Cardiac muscle cell (in vitro differentiated cells and primary cell): Measurements from ENCODE around the gene SP100. TPM values are rescaled to one million over a fixed set of nuclear protein-coding genes. Genes with fewer than 3 reads are reported as not detected.
"Not testable (repeated sequence)": the region's sequence is repeated elsewhere in the genome, so short reads cannot be mapped to it uniquely, and the experiment has no call there.

Experiments
- DNase-seq, 2 donors: peaks; one replicate each; pipeline versions ENCODE4 v3.0.0 to v3.0.0-alpha.2; 2010 to 2017; ENCODE audit warnings: low read depth in 1 of 2, low spot score in 1 of 2
- H3K27ac ChIP-seq: fragments of 200-600 bp; sonication (generic); 2 replicates; pipeline ENCODE4 v1.5.1; 2016
- H3K27me3 ChIP-seq: fragments of 200-600 bp; sonication (generic); 2 replicates; pipeline ENCODE4 v1.6.0; 2016; ENCODE audit warnings: control low read depth
- H3K36me3 ChIP-seq: fragments of 200-600 bp; sonication (generic); 2 replicates; pipeline ENCODE4 v1.5.1; 2016; ENCODE audit warnings: control low read depth
- H3K4me1 ChIP-seq: fragments of 200-600 bp; sonication (generic); 2 replicates; pipeline ENCODE4 v1.8.1; 2017; ENCODE audit warnings: low read depth, mild to moderate bottlenecking, mixed run types
- H3K4me3 ChIP-seq: fragments of 200-600 bp; sonication (generic); 2 replicates; pipeline ENCODE4 v1.5.1; 2016; ENCODE audit warnings: mild to moderate bottlenecking
- H3K9me3 ChIP-seq: fragments of 200-600 bp; sonication (generic); 2 replicates; pipeline ENCODE4 v1.5.1; 2017; ENCODE audit warnings: low read depth, mild to moderate bottlenecking, control low read depth
- polyA plus RNA-seq: library from polyadenylated mRNA; unstranded; fragments of >200 nt; fragmentation: Nextera tagmentation; extraction: Ambion mirVana; gene quantifications from 2 replicates; pipeline ENCODE4 v1.2.1, GENCODE V29; 2016
- total RNA-seq: library from RNA; depleted of rRNA; stranded (reverse); fragments of >200 nt; gene quantifications from 2 replicates; pipeline ENCODE4 v1.2.3, GENCODE V29; 2016
- TF ChIP-seq, protein P1 (sequence below): IDR thresholded peaks from 2 replicates; pipeline ENCODE4 v1.5.1; 2012; ENCODE audit warnings: low read depth, mild to moderate bottlenecking, low read length

The SP100 gene
- total and polyA plus RNA-seq, 2 experiments from 2014 or later: 2.0 TPM; not detected in 1

DNA sequence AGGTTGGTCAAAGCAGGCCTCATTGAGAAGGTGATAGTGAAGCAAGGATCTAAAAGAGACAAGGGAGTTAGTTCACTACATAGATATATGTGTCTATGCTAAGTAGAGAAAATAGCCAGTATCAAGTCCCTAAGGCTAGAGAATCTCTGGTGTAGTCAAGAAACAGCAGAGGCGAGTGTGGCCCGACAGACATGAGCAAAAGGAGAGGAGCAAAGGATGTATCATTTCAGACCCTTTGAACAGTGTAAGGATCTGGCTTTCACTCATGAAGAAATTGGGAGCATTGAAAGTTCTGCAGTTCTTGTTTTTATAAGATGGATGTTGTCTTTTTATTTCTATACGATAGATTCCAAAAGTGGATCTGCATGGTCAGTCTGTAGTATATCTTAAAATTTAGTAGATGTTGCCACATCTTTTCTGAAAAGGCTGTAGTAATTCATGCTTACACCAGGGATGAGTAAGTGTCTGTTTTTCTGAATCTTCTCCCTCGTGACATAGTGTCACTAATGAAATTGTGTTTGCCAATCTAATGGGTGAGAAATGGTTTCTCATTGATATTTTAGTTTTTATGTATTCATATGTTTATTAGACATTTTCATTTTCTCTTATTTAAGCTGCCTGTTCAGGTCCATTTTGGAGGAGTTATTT lies 18.8 kb downstream of the SP100 start:
- no peak for DNase-seq
- H3K4me3 ChIP-seq: no peak overlapping the region
- no peaks in the 10 kb centered on the region for H3K9me3 ChIP-seq
- no peaks in the 10 kb centered on the region for H3K4me1 ChIP-seq
- no peak overlapping the region for H3K27ac ChIP-seq
- no peaks in the 10 kb centered on the region for H3K27me3 ChIP-seq
- no peaks in the 10 kb centered on the region for H3K36me3 ChIP-seq
- TF ChIP-seq, protein P1, sequence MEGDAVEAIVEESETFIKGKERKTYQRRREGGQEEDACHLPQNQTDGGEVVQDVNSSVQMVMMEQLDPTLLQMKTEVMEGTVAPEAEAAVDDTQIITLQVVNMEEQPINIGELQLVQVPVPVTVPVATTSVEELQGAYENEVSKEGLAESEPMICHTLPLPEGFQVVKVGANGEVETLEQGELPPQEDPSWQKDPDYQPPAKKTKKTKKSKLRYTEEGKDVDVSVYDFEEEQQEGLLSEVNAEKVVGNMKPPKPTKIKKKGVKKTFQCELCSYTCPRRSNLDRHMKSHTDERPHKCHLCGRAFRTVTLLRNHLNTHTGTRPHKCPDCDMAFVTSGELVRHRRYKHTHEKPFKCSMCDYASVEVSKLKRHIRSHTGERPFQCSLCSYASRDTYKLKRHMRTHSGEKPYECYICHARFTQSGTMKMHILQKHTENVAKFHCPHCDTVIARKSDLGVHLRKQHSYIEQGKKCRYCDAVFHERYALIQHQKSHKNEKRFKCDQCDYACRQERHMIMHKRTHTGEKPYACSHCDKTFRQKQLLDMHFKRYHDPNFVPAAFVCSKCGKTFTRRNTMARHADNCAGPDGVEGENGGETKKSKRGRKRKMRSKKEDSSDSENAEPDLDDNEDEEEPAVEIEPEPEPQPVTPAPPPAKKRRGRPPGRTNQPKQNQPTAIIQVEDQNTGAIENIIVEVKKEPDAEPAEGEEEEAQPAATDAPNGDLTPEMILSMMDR: no peak

DNA sequence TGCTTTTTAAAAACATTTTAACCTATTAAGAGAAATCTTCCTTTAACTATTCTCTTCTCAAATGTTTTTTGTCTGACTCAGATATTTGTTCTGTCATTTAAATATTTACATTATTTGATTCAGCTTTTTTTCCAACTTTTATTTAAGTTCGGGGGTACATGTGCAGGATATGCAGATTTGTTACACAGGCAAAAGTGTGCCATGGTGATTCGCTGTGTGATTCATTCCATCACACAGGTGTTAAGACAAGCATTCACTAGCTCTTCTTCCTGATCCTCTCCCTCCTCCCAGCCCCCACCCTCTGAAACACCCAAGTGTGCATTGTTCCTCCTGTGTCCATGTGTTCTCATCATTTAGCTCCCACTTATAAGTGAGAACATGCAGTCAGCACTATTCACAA lies 19.4 kb downstream of the SP100 start:
- H3K9me3 ChIP-seq: no peaks in the 10 kb centered on the region
- H3K27ac ChIP-seq: no peak overlapping the region
- TF ChIP-seq, protein P1: no peak
- no peak overlapping the region for H3K4me3 ChIP-seq
- no peaks in the 10 kb centered on the region for H3K36me3 ChIP-seq
- DNase-seq: no peak
- no peaks in the 10 kb centered on the region for H3K27me3 ChIP-seq
- no peaks in the 10 kb centered on the region for H3K4me1 ChIP-seq

DNA sequence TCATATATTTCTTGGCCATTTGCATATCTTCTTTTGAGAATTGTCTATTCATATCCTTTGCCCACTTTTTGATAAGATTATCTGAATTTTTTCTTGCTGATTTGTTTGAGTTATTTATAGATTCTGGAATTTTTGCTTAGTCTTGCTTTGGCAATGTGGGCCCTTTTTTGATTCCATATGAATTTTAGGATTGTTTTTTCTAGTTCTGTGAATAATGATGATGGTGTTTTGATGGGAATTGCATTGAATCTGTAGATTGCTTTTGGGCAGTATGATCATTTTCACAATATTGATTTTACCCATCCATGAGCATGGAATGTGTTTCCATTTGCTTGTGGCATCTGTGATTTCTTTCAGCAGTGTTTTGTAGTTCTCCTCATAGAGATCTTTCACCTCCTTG lies 23.1 kb downstream of the SP100 start:
- not testable (repeated sequence) for H3K4me1 ChIP-seq, H3K4me3 ChIP-seq, DNase-seq, H3K27me3 ChIP-seq, H3K9me3 ChIP-seq, H3K27ac ChIP-seq, H3K36me3 ChIP-seq

DNA sequence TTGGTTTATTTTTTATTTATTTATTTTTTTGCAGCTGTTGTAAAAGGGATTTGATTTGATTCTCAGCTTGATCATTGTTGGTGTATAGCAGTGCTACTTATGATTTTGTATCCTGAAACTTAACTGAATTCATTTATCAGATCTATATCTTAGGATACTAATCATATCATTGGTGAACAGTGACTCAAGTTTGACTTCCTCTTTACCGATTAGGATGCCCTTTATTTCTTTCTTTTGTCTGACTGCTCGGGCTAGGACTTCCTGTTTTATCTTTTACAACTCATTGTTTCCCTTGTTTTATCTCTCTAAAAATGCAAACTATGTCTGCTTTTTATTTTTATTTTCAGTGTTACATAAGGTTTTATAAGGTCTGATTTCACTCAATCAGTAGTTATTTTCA lies 23.6 kb downstream of the SP100 start:
- Histone ChIP-seq H3K9me3 (no peaks in the 10 kb centered on the region), H3K27me3 (no peaks in the 10 kb centered on the region), H3K27ac (no peak overlapping the region), H3K36me3 (no peaks in the 10 kb centered on the region), H3K4me1 (no peaks in the 10 kb centered on the region), H3K4me3 (no peak overlapping the region)
- no peak for DNase-seq
- TF ChIP-seq, protein P1: no peak

DNA sequence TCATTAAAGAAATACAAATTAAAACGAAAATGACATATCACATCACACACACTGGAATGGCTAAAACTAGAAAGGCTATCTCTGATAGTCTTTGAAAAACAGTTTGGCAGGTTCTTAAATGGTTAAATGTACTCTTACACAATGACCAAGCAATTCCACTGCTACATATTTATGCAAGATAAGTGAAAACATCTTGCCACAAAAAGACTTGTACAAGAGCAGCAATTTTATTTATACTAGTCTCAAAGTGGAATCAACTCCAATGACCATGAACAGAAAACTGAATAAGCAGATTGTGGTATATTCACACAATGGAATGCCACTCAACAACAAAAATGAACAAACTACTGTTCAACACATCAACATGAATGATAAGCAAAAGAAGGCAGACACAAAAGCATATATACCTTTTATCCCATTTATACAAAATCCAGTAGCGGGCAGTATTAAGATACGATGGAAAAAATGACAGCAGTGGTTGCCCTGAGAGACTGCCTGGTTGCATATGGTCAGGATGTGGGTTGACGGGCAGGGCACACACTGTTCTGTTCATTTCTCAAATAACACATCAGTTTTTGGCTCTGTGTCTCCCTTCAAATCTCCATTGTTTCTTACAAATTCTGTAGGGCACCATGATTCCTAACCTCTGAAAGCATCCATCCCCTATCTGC lies 25.4 kb downstream of the SP100 start:
- no peaks in the 10 kb centered on the region for H3K9me3 ChIP-seq
- no peak overlapping the region for H3K4me3 ChIP-seq
- H3K36me3 ChIP-seq: no peaks in the 10 kb centered on the region
- H3K27ac ChIP-seq: no peak overlapping the region
- TF ChIP-seq, protein P1: no peak
- no peaks in the 10 kb centered on the region for H3K4me1 ChIP-seq
- peak in 1 of 2 donors; percentile 76 for DNase-seq
- no peaks in the 10 kb centered on the region for H3K27me3 ChIP-seq

DNA sequence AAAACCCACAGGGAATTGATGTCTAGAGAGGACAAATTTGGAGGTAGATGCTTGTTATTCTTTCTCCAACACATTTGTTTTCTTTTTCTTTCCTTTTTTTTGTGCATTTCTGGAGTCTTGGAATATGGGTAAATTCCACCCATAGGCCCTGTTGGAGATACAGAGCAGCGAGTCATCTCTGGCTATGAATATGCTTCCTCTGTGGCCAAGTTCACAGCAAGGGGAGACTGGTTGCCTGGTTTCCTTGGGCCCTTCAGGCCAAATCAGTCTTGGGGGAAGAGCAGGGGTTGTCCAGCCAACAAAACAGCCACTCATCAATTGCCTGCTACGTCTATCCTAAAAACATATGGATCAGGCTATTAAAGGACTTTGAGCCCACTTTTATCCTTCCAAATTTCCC lies 27.5 kb downstream of the SP100 start:
- no peak for DNase-seq
- Histone ChIP-seq H3K4me1 (no peaks in the 10 kb centered on the region), H3K4me3 (no peak overlapping the region), H3K27me3 (no peaks in the 10 kb centered on the region), H3K27ac (no peak overlapping the region), H3K9me3 (no peaks in the 10 kb centered on the region), H3K36me3 (no peaks in the 10 kb centered on the region)
- TF ChIP-seq, protein P1: no peak
